HG03045 (cell line): ENCODE results near the gene CDV3.

ENCODE experiments used
- ATAC-seq: cut with Tn5 transposase; IDR thresholded peaks from one replicate; pipeline ENCODE4 v1.9.1; 2021; ENCODE audit warnings: mild to moderate bottlenecking, moderate library complexity; ENCODE audit not compliant: unreplicated experiment

The CDV3 gene

GRCh38 chr3:133599280-133599679 is 25.8 kb downstream of the CDV3 start:
- ATAC-seq: no peak

GRCh38 chr3:133600572-133601081 is 27.1 kb downstream of the CDV3 start:
- ATAC-seq: no peak

- no peak for ATAC-seq
Observed at GRCh38 chr3:133606342-133606741, 32.9 kb downstream of the CDV3 start.

GRCh38 chr3:133606902-133607301 is 33.4 kb downstream of the CDV3 start:
- no peak for ATAC-seq

GRCh38 chr3:133607816-133608215 is 34.3 kb downstream of the CDV3 start:
- ATAC-seq: no peak

- ATAC-seq: no peak
Observed at GRCh38 chr3:133608388-133608787, 34.9 kb downstream of the CDV3 start.

- ATAC-seq: no peak
Observed at GRCh38 chr3:133610031-133610430, 36.5 kb downstream of the CDV3 start.

GRCh38 chr3:133611534-133611933 is 38.0 kb downstream of the CDV3 start:
- no peak for ATAC-seq

GRCh38 chr3:133620066-133620784 is 46.7 kb downstream of the CDV3 start:
- peak; percentile 99 for ATAC-seq

- ATAC-seq: no peak
Observed at GRCh38 chr3:133627789-133628188, 54.3 kb downstream of the CDV3 start.

- ATAC-seq: no peak
Observed at GRCh38 chr3:133629146-133629545, 55.7 kb downstream of the CDV3 start.

GRCh38 chr3:133633439-133633838 is 60.0 kb downstream of the CDV3 start:
- ATAC-seq: no peak
